NCI-H146 treated with DMSO at 0.1 percent for 48 hours (cell line): ENCODE measurements around the gene OR7C2.
"Not testable (repeated sequence)": the region's sequence is repeated elsewhere in the genome, so short reads cannot be mapped to it uniquely, and the experiment has no call there.

Experiments
- DNase-seq: peaks from one replicate; lab custom pipeline; 2025; ENCODE audit not compliant: unreplicated experiment; lab: John Stamatoyannopoulos, UW

The OR7C2 gene

GRCh38 chr19:14941189-14941588, at the start of gene OR7C2:
Gene OR7C2, plus strand, starts transcription at chr19:14941489. Its CDS starts 0 bp downstream, at chr19:14941489.
- no peak for DNase-seq

DNA sequence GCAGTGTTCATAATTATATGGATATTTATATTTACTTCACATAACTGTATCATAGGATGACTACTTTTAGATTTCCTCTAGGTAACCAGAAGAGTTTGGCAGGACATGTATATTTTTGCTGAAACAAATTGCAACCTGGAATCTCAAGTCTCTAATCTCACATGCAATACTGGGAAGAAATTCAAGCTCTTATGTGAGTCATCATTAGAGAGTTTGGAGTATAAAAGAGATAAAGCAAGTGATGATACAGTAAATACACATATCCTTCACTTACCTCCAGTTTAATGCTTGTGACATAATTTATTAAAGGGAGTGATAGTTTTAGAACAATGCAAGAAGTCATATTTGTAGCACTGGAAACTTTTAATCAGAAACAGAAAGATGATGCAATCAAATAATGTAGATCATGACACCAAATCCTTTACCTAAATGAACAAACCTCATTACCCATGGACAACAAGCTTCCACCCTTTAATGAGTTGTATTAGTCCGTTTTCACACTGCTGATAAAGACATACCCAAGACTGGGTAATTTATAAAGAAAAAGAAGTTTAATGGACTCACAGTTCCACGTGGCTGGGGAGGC, 39.5 kb upstream of the OR7C2 start:
- DNase-seq, result no peak

- no peak for DNase-seq
Measured at GRCh38 chr19:14906711-14907110, 34.6 kb upstream of the OR7C2 start.

DNA sequence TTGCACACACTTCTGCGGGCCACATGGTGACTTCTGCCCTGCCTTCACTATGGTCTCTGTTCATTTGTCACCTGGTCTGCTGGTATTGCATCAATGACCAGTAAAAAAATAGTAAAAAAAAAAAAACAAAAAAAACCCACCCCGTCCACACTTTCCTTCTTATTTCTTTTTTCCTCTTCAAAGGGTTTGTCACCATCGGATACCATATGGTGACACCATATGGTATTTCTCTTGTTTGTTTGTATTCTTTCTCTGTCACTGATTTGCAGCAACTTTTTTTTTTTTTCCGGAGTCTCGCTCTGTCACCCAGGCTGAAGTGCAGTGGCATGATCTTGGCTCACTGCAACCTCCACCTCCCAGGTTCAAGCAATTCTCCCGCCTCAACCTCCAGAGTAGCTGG, 26.2 kb upstream of the OR7C2 start:
- DNase-seq, result no peak

DNA sequence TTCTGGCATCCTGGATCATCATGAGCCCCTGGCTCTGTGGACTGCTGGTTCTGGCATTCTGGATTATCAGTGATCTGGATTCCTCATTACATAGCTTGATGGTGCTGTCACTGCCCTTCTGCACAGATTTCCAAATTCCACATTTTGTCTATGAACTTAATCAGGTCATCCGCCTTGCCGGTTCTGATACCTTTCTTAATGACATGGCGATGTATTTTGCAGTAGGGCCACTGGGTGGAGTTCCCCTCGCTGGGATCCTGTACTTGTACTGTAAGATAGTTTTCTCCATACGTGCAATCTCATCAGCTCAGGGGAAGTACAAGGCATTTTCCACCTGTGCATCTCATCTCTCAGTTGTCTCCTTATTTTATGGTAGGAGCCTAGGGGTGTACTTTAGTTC, 24.4 kb upstream of the OR7C2 start:
- DNase-seq, result no peak

DNA sequence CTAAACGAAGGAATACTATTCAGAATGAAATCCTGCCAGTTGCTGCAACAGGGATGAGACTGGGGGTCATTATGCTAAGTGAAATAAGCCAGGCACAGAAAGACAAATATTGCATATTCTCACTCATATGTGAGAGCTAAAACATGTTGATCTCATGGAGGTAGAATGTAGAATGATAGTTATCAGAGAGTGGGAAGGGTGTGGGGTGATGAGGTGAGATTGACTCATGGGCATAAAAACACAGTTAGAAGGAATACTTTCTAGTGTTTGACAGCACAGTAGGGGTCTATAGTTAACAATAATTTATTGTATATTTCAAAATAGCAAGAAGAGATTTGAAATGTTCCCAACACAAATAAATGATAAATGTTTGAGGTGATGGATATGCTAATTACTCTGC, 7.8 kb upstream of the OR7C2 start:
- no peak for DNase-seq

DNA sequence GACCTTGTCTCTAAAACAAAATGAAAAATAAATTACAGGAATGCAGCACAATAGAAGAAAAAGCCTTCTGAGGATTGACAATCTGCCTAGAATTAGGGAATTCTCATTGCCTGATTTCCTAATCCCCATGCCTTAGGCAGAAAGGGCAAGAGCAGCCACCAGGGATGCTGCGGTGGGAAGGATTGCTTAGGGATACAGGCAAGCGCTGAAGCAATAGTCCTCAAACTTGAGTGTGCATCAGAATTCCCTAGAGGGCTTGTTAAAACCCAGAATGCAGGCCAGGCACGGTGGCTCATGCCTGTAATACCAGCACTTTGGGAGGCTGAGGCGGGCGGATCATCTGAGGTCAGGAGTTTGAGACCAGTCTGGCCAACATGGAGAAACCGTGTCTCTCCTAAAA, 1.0 kb upstream of the OR7C2 start:
- no peak for DNase-seq

DNA sequence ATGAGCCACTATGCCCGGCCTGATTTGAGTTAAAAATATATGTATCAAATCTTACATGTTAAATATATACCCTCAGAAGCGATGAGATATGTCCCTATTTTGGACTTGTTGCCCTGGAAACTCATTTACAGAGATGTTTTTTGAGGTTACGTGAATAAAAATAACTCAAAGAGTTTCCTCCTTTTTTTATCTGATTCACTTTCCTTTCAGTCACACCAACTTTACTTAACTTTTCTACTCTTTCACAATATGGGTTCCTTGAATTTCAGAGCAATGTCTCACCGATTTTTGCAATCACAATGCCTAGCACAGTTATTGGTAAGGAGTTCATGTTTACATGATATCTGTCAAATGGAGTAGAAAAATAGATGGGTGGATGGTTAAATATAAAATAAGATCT, 2.3 kb downstream of the OR7C2 start:
- no peak for DNase-seq

DNA sequence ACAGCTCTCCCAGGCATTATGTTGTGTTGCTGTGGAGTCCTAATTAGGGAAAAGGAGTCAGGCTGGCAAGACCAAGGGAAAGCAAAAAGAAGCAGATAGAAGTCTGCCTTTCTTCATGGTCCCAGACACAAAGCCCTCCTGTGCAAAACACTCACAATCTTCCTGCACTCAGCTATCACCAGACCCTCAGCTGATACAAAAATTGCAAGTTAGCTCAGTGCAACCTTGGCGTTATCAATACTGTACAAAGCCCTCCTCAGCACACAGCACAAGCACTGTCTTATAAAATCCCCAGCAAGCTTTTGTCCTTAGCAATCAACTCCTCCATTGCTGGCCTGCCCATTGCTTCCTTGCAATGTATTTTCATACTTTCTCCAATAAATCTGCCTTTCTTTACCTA, 3.2 kb downstream of the OR7C2 start:
- DNase-seq, result no peak

DNA sequence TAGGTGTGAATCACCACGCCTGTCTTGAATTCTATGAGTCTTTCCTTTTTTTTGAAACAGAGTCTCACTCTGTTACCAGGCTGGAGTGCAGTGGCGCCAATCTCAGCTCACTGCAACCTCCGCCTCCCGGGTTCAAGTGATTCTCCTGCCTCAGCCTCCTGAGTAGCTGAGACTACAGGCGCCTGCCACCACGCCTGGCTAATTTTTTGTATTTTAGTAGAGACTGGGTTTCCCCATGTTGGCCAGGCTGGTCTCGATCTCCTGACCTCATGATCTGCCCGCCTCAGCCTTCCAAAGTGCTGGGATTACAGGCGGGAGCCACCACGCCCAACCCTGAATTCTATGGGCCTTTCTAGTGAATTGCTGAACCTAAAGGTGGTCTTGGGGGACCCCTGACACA, 8.1 kb downstream of the OR7C2 start:
- not testable (repeated sequence) for DNase-seq

- DNase-seq, result no peak
Measured at GRCh38 chr19:14949876-14950275, 8.6 kb downstream of the OR7C2 start.

- DNase-seq, result no peak
Measured at GRCh38 chr19:14950421-14950820, 9.1 kb downstream of the OR7C2 start.

GRCh38 chr19:14952767-14953166, 11.5 kb downstream of the OR7C2 start:
- no peak for DNase-seq

- DNase-seq, result no peak
Measured at GRCh38 chr19:14954071-14954655, 12.9 kb downstream of the OR7C2 start.

DNA sequence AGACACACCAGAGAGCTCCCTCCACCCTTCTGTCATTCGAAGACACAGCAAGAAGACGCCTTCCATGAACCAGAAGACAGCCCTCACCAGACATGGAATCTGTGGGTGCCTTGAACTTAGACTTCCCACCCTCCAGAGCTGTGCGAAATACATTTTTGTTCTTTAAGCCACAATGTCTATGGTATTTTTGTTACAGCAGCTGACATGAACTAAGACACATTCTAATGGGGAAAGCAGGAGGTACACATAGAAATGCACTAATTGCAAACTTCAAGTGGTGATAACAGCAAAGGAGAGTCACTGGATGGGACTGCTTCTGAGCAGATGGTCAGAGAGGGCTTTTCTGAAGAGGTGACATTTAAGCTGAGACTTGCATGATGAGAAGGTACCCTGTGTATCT, 16.2 kb downstream of the OR7C2 start:
- DNase-seq, result no peak

- DNase-seq, result no peak
Measured at GRCh38 chr19:14959263-14959662, 18.0 kb downstream of the OR7C2 start.

DNA sequence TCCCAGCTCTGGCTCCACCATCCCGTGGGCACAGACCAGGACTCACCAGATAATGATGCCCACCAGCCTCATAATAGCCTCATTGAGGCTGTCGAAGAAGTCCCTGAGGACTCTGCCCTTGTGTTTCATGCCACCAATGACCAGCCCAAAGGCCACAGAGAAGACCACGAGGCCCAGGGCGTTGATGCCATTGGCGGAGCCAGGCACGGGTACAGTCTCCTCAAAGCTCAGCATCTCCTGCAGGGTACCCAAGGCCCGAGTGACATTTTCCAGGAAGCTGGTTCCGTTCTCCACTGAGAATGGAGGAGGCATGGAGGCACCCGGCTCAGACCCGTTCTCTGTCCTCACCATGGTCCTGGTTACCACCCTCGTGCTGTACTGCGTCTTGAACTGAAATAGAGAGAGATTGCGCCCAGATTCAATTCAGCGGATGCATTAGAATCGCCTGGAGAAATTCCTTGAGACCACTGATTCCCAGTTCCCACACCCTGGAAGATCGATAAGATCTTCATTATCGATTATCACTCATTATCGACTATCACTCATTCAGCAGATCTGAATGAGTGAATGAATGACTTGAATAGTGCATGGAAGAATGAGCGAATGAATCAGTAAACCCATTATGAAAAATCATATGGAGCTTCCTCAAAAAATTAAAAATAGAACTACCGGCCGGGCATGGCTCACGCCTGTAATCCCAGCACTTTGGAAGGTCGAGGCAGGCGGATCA, 20.8 kb downstream of the OR7C2 start:
- no peak for DNase-seq

DNA sequence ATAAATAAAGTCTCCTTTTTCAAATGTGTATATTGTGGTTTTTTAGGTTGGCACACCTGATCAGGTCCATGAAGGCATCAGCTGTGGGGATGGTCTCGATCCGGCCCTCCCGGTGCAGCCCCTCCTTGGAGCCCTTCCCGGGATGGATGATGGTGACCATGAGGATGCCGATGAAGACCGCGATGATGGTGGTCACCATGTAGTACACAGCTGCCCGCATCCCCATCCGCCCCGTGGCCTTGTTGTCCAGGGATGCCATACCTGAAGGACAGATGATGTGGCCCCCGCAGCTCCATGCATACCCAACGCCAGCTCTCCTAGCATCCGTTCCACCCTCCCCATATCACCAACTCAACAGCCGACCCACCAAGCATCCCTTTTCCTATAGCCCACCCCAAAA, 27.0 kb downstream of the OR7C2 start:
- no peak for DNase-seq

- DNase-seq, result no peak
Measured at GRCh38 chr19:14971474-14971873, 30.2 kb downstream of the OR7C2 start.

DNA sequence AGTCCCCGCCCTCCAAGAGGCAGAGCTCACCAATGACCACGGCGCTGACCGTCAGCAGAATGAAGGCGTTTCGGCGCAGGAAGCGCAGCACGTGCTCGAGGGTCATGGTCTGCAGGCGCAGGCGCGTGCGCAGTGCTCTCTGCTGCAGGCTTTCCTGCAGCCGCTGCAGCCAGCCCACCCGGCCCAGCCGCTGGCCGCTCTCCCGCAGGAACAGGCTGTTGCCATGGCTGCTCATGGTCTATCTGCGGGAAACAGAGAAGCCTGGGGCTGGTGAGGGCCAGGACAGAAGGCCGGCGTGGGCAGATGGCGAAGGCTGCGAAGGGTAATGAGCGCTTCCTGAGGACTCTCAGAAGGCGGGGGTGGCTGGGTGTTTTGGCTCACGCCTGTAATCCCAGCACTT, 31.4 kb downstream of the OR7C2 start:
- DNase-seq, result no peak

- no peak for DNase-seq
Measured at GRCh38 chr19:14974488-14974887, 33.2 kb downstream of the OR7C2 start.

DNA sequence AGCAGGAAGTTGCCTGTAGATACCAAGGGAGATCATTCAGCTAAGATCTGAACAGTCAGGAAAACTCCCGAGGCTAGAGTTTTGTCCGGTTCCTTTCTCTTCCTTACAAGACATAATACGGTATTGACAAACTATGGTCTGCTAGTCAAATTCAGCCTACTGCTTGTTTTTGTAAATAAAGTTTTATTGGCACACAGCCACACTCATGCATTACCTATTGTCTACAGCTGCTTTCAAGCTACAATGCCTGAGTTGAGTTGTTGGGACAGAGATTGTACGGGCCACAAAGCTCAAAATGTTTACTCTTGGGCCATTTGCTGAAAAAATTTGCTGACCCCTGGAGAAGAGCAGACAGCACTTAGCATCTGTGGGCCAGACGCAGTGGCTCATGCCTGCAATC, 35.8 kb downstream of the OR7C2 start:
- no peak for DNase-seq
